ENCODE results near the gene PTH2.

Gene PTH2

GRCh38 chr19:49409441-49410029, 13.7 kb downstream of the PTH2 start:
- no peak for DNase-seq (ENCODE audit: low read depth)

- no peak for DNase-seq (ENCODE audit: low read depth)
Measured at GRCh38 chr19:49408816-49409440, 14.3 kb downstream of the PTH2 start.

GRCh38 chr19:49407482-49408015, 15.7 kb downstream of the PTH2 start:
- no peak for DNase-seq (ENCODE audit: low read depth)

GRCh38 chr19:49407079-49407478, 16.2 kb downstream of the PTH2 start:
- DNase-seq (ENCODE audit: low read depth) = no peak

- no peak for DNase-seq (ENCODE audit: low read depth)
Measured at GRCh38 chr19:49403404-49404187, 19.6 kb downstream of the PTH2 start.

GRCh38 chr19:49400029-49400428, 23.2 kb downstream of the PTH2 start:
- no peak for DNase-seq (ENCODE audit: low read depth)

GRCh38 chr19:49398931-49399330, 24.3 kb downstream of the PTH2 start:
- DNase-seq (ENCODE audit: low read depth) = no peak

GRCh38 chr19:49398001-49398615, 25.1 kb downstream of the PTH2 start:
- DNase-seq (ENCODE audit: low read depth) = no peak

- DNase-seq (ENCODE audit: low read depth) = no peak
Measured at GRCh38 chr19:49396738-49397505, 26.3 kb downstream of the PTH2 start.

GRCh38 chr19:49395581-49396407, 27.4 kb downstream of the PTH2 start:
- DNase-seq (ENCODE audit: low read depth) = no peak

- no peak for DNase-seq (ENCODE audit: low read depth)
Measured at GRCh38 chr19:49393881-49394280, 29.4 kb downstream of the PTH2 start.

GRCh38 chr19:49391581-49392399, 31.5 kb downstream of the PTH2 start:
- peak; percentile 43 for DNase-seq (ENCODE audit: low read depth)

- DNase-seq (ENCODE audit: low read depth) = no peak
Measured at GRCh38 chr19:49390929-49391359, 32.3 kb downstream of the PTH2 start.

- DNase-seq (ENCODE audit: low read depth) = no peak
Measured at GRCh38 chr19:49390131-49390928, 32.9 kb downstream of the PTH2 start.

GRCh38 chr19:49389406-49389805, 33.8 kb downstream of the PTH2 start:
- DNase-seq (ENCODE audit: low read depth) = no peak

- peak; percentile 32 for DNase-seq (ENCODE audit: low read depth)
Measured at GRCh38 chr19:49387936-49388372, 35.3 kb downstream of the PTH2 start, which contains the start of gene KASH5. TSS of gene KASH5 (plus strand) at chr19:49388249. CDS start at chr19:49390884, 2,635 bp downstream.

- no peak for DNase-seq (ENCODE audit: low read depth)
Measured at GRCh38 chr19:49383599-49383998, 39.6 kb downstream of the PTH2 start.

GRCh38 chr19:49382639-49383038, 40.6 kb downstream of the PTH2 start:
- no peak for DNase-seq (ENCODE audit: low read depth)

- DNase-seq (ENCODE audit: low read depth) = no peak
Measured at GRCh38 chr19:49380391-49380790, 42.9 kb downstream of the PTH2 start.
